Hindlimb muscle (tissue), 1 donor: ENCODE measurements around the gene LENG8. TPM values are rescaled to one million over a fixed set of nuclear protein-coding genes. Genes with fewer than 3 reads are reported as not detected.

Source experiments
- DNase-seq: peaks from one replicate; pipeline ENCODE4 v3.0.0-alpha.2; 2013
- polyA plus RNA-seq: library from polyadenylated mRNA; unstranded; fragments of 120-200 nt; gene quantifications from one replicate; pipeline ENCODE4 v1.2.1, GENCODE V29; 2013; ENCODE audit not compliant: insufficient read length

The LENG8 gene
- 121 TPM for polyA plus RNA-seq

- peak; percentile 99 for DNase-seq
Measured at GRCh38 chr19:54448774-54449700, at the start of gene LENG8. Gene LENG8 (plus strand): TSS chr19:54449199. CDS start chr19:54451345, 2,146 bp downstream.

- no peak for DNase-seq
Measured at GRCh38 chr19:54400913-54401312, 48.1 kb upstream of the LENG8 start.

GRCh38 chr19:54403054-54403453 lies 45.9 kb upstream of the LENG8 start:
- no peak for DNase-seq

GRCh38 chr19:54405628-54406027 lies 43.4 kb upstream of the LENG8 start:
- DNase-seq = no peak

GRCh38 chr19:54407780-54408179 lies 41.2 kb upstream of the LENG8 start:
- no peak for DNase-seq

GRCh38 chr19:54408456-54409026 lies 40.5 kb upstream of the LENG8 start:
- no peak for DNase-seq

- DNase-seq = no peak
Measured at GRCh38 chr19:54411033-54411432, 38.0 kb upstream of the LENG8 start.

GRCh38 chr19:54412877-54413276 lies 36.1 kb upstream of the LENG8 start:
- no peak for DNase-seq

GRCh38 chr19:54414156-54414555 lies 34.8 kb upstream of the LENG8 start:
- DNase-seq = no peak

GRCh38 chr19:54415208-54415900 lies 33.6 kb upstream of the LENG8 start, which contains the start of gene TTYH1:
Gene TTYH1 (plus strand): TSS chr19:54415464. CDS start chr19:54415553, 89 bp downstream.
- DNase-seq = no peak

GRCh38 chr19:54415901-54416673 lies 32.9 kb upstream of the LENG8 start:
- DNase-seq = no peak

- DNase-seq = no peak
Measured at GRCh38 chr19:54416695-54417491, 32.1 kb upstream of the LENG8 start.

GRCh38 chr19:54418030-54418929 lies 30.7 kb upstream of the LENG8 start:
- no peak for DNase-seq

GRCh38 chr19:54418930-54419800 lies 29.8 kb upstream of the LENG8 start:
- DNase-seq = no peak

- no peak for DNase-seq
Measured at GRCh38 chr19:54420068-54420382, 29.0 kb upstream of the LENG8 start.

GRCh38 chr19:54420383-54421168 lies 28.4 kb upstream of the LENG8 start:
- no peak for DNase-seq

- no peak for DNase-seq
Measured at GRCh38 chr19:54421169-54421516, 27.9 kb upstream of the LENG8 start.

- no peak for DNase-seq
Measured at GRCh38 chr19:54421521-54421920, 27.5 kb upstream of the LENG8 start.

- DNase-seq = no peak
Measured at GRCh38 chr19:54422136-54422535, 26.9 kb upstream of the LENG8 start.
